H1 (cell line): ENCODE measurements around the gene INSIG1. TPM values are rescaled to one million over a fixed set of nuclear protein-coding genes. Genes with fewer than 3 reads are reported as not detected.

ENCODE experiments used
- CHD1 ChIP-seq: IDR thresholded peaks from 2 replicates; pipeline ENCODE4 v1.6.1; 2012; ENCODE audit warnings: low read depth, low read length, improper control_type of control experiment
- PHF8 ChIP-seq: fragments of 200-600 bp; sonication (generic); conservative IDR thresholded peaks from 2 replicates; pipeline ENCODE4 v1.7.1; 2012; ENCODE audit warnings: low read depth, mild to moderate bottlenecking, inconsistent platforms, low read length, moderate library complexity
- TAF1 ChIP-seq: IDR thresholded peaks from 2 replicates; pipeline ENCODE4 v1.6.1; 2011; ENCODE audit warnings: mild to moderate bottlenecking, low read depth, low read length
- TBP ChIP-seq: IDR thresholded peaks from 2 replicates; pipeline ENCODE4 v1.6.1; 2011; ENCODE audit warnings: low read depth, low read length, improper control_type of control experiment
- polyA plus RNA-seq, 7 experiments: library from polyadenylated mRNA; depleted of rRNA in 3 of 7; stranded (reverse) in 5 of 7; unstranded in 2 of 7; fragments of >200 nt in 5 of 7; fragments of 200-250 nt in 2 of 7; gene quantifications; 1 replicate in 5 of 7; 2 replicates in 1 of 7; 4 replicates in 1 of 7; pipeline versions ENCODE4 v1.2.1 to v1.2.3, GENCODE V29; 2011 to 2013; ENCODE audit warnings: missing spikeins in 2 of 7, mixed read lengths in 2 of 7
- total RNA-seq: library from RNA; stranded (reverse); fragmentation: NEBNext Ultra II Directional; extraction: Animal tissue kit (Norgen Biotek cat#: 25700); gene quantifications from 2 replicates; pipeline ENCODE4 v1.2.1, GENCODE V29; 2021
- TF ChIP-seq, protein P1 (sequence below): IDR thresholded peaks from 2 replicates; pipeline ENCODE4 v1.6.1; 2011; ENCODE audit warnings: low read length, improper control_type of control experiment

The INSIG1 gene
- total and polyA plus RNA-seq, 2 of the 8 experiments (the other 6 are each of a cell fraction or from before 2014, with no cell fraction given) = 40.0 to 58.4 TPM

DNA sequence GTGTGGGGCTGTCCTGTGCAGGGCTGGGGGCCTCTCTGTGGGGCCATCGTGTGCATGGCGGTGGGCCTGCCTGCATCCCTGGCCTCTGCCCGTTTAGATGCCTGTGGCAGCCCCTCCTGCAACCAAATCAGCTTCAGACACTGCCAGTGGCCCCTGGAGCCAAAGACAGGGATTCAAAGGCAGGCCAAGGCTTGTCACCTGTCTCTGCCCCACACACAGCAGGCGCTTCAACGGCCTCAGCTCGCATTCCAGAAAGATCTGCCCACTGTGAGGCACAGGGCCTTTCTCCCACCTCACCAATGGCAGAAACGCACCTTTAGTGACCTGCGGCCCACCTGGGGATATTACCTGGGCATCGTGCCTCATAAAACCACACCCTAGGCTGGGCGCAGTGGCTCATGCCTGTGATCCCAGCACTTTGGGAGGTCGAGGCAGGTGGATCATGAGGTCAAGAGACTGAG is 46.0 kb downstream of the INSIG1 start (continued):
- TF ChIP-seq CHD1 = no peak
- TF ChIP-seq, protein P1, sequence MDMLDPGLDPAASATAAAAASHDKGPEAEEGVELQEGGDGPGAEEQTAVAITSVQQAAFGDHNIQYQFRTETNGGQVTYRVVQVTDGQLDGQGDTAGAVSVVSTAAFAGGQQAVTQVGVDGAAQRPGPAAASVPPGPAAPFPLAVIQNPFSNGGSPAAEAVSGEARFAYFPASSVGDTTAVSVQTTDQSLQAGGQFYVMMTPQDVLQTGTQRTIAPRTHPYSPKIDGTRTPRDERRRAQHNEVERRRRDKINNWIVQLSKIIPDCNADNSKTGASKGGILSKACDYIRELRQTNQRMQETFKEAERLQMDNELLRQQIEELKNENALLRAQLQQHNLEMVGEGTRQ = no peak
- no peak for TF ChIP-seq TBP
- no peak for TF ChIP-seq TAF1
- no peak for TF ChIP-seq PHF8
